Neural cell (in vitro differentiated cells): ENCODE measurements around the gene SRCIN1. TPM values are rescaled to one million over a fixed set of nuclear protein-coding genes. Genes with fewer than 3 reads are reported as not detected.

Experiments
- H2AFZ ChIP-seq: fragments of 200-600, 300-800 bp; sonication (generic), shearing (Covaris generic); 2 replicates; pipeline ENCODE4 v1.6.0; 2014; ENCODE audit warnings: low read depth, mild to moderate bottlenecking, antibody characterized with exemption, low read length, moderate library complexity
- H3F3A ChIP-seq: fragments of 200-600 bp; shearing (Covaris generic); 2 replicates; pipeline ENCODE4 v1.6.1; 2016; ENCODE audit warnings: mild to moderate bottlenecking, moderate library complexity, mixed read lengths, antibody characterized with exemption, low read length; ENCODE audit not compliant: insufficient read depth, poor library complexity, severe bottlenecking
- H3K27ac ChIP-seq: fragments of 200-600, 300-800 bp; sonication (generic), shearing (Covaris generic); 2 replicates; pipeline ENCODE4 v1.5.1; 2014; ENCODE audit warnings: mild to moderate bottlenecking, low read length, moderate library complexity
- H3K27me3 ChIP-seq: fragments of 300-800, 200-600 bp; sonication (generic), shearing (Covaris generic); 2 replicates; pipeline ENCODE4 v1.6.0; 2014; ENCODE audit warnings: mild to moderate bottlenecking, low read depth, low read length, moderate library complexity; ENCODE audit not compliant: insufficient read depth
- H3K36me3 ChIP-seq: fragments of 300-800, 200-600 bp; sonication (generic), shearing (Covaris generic); 2 replicates; pipeline ENCODE4 v1.5.1; 2014; ENCODE audit warnings: mild to moderate bottlenecking, antibody characterized with exemption, low read length, moderate library complexity; ENCODE audit not compliant: insufficient read depth
- H3K4me2 ChIP-seq: fragments of 300-800, 200-600 bp; sonication (generic), shearing (Covaris generic); 2 replicates; pipeline ENCODE4 v1.6.0; 2014; ENCODE audit warnings: mild to moderate bottlenecking, low read length
- H3K4me3 ChIP-seq: fragments of 300-800, 200-600 bp; sonication (generic), shearing (Covaris generic); 2 replicates; pipeline ENCODE4 v1.5.1; 2014; ENCODE audit warnings: mild to moderate bottlenecking, low read length, moderate library complexity
- H3K79me2 ChIP-seq: fragments of 200-600 bp; shearing (Covaris generic); replicated peaks from 2 replicates; pipeline ENCODE4 v1.6.0; 2014; ENCODE audit warnings: mild to moderate bottlenecking, low read length, moderate library complexity; ENCODE audit not compliant: insufficient read depth
- H3K9ac ChIP-seq: fragments of 300-800, 200-600 bp; sonication (generic), shearing (Covaris generic); 2 replicates; pipeline ENCODE4 v1.6.1; 2016; ENCODE audit warnings: mild to moderate bottlenecking, low read length, mixed read lengths
- H3K9me2 ChIP-seq: fragments of 200-600 bp; shearing (Covaris generic); 2 replicates; pipeline ENCODE4 v1.6.1; 2016; ENCODE audit warnings: mild to moderate bottlenecking, low read length, mixed read lengths; ENCODE audit not compliant: insufficient read depth
- H3K9me3 ChIP-seq: fragments of 200-600, 300-800 bp; sonication (generic), shearing (Covaris generic); 2 replicates; pipeline ENCODE4 v1.6.1; 2016; ENCODE audit warnings: mild to moderate bottlenecking, mixed run types, low read length, moderate library complexity, mixed read lengths
- H4K20me1 ChIP-seq: fragments of 200-600 bp; shearing (Covaris generic); 2 replicates; pipeline ENCODE4 v1.6.1; 2016; ENCODE audit warnings: mild to moderate bottlenecking, mixed run types; ENCODE audit not compliant: insufficient read depth
- EP300 ChIP-seq: fragments of 450-650 bp; conservative IDR thresholded peaks from 2 replicates; pipeline ENCODE4 v1.6.1; 2014; ENCODE audit warnings: antibody characterized with exemption, mild to moderate bottlenecking, moderate library complexity; ENCODE audit not compliant: poor library complexity, severe bottlenecking
- EZH2 ChIP-seq: fragments of 200-600, 300-800 bp; shearing (Covaris generic), sonication (generic); IDR thresholded peaks from 2 replicates; pipeline ENCODE4 v1.6.1; 2014; ENCODE audit warnings: antibody characterized with exemption, low read length, borderline replicate concordance, mild to moderate bottlenecking; ENCODE audit not compliant: insufficient read depth, poor library complexity, severe bottlenecking
- MXI1 ChIP-seq: fragments of 450-650 bp; conservative IDR thresholded peaks from 2 replicates; pipeline ENCODE4 v1.6.1; 2014; ENCODE audit warnings: antibody characterized with exemption, mild to moderate bottlenecking; ENCODE audit not compliant: poor library complexity, severe bottlenecking
- POLR2AphosphoS5 ChIP-seq: IDR thresholded peaks from 2 replicates; pipeline ENCODE4 v1.6.1; 2012
- RAD21 ChIP-seq: fragments of 450-650 bp; conservative IDR thresholded peaks from 2 replicates; pipeline ENCODE4 v1.6.1; 2014; ENCODE audit warnings: antibody characterized with exemption, mild to moderate bottlenecking, moderate library complexity
- SMC3 ChIP-seq: fragments of 450-650 bp; conservative IDR thresholded peaks from 2 replicates; pipeline ENCODE4 v1.6.1; 2014; ENCODE audit warnings: antibody characterized with exemption, mild to moderate bottlenecking, moderate library complexity; ENCODE audit not compliant: poor library complexity
- TAF1 ChIP-seq: IDR thresholded peaks from 2 replicates; pipeline ENCODE4 v1.6.1; 2012; ENCODE audit warnings: low read depth
- polyA plus RNA-seq: library from polyadenylated mRNA; depleted of rRNA; stranded (reverse); fragments of >200 nt; gene quantifications from 2 replicates; pipeline ENCODE4 v1.2.3, GENCODE V29; 2014
- TF ChIP-seq, protein P1 (sequence below): IDR thresholded peaks from 2 replicates; pipeline ENCODE4 v1.6.1; 2012; ENCODE audit warnings: borderline replicate concordance
- TF ChIP-seq, protein P2 (sequence below): fragments of 450-650 bp; IDR thresholded peaks from 2 replicates; pipeline ENCODE4 v1.5.1; 2014; ENCODE audit warnings: antibody characterized with exemption, mild to moderate bottlenecking, moderate library complexity; ENCODE audit not compliant: poor library complexity, severe bottlenecking

The SRCIN1 gene
- polyA plus RNA-seq, 1 donor from 2014 or later = 18.0 TPM

DNA sequence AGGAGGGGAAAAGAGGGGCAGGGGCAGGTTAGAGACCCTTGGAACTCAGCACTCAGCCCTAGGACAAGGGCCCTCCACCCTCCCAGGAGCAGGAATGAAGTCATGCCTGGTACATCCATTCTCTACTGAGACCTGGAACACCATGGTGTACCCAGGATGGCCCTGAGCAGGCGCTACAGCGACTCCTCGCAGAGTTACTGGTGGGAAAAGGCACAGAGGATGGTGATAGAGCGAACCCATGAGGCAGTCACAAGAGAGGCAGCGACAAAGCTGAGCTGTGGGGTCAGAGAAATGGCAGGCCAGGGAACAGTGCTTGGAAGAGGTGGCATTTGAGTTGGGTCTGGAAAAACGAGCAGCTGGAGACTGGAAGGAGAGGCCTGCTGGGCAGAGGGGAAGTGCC, 37.5 kb downstream of the SRCIN1 start:
- Histone ChIP-seq H3K36me3 (no peaks in the 10 kb centered on the region), H3K4me2 (no peak overlapping the region), H3K27me3 (peaks cover 11% of the 10 kb centered on the region), H2AFZ (no peak overlapping the region), H3K9me2 (no peaks in the 10 kb centered on the region), H3K4me3 (no peak overlapping the region), H3F3A (no peaks in the 10 kb centered on the region), H3K79me2 (no peaks in the 10 kb centered on the region), H3K9me3 (no peaks in the 10 kb centered on the region), H4K20me1 (peaks cover 9% of the 10 kb centered on the region), H3K9ac (no peak overlapping the region), H3K27ac (no peak overlapping the region)
- TF ChIP-seq, protein P1, sequence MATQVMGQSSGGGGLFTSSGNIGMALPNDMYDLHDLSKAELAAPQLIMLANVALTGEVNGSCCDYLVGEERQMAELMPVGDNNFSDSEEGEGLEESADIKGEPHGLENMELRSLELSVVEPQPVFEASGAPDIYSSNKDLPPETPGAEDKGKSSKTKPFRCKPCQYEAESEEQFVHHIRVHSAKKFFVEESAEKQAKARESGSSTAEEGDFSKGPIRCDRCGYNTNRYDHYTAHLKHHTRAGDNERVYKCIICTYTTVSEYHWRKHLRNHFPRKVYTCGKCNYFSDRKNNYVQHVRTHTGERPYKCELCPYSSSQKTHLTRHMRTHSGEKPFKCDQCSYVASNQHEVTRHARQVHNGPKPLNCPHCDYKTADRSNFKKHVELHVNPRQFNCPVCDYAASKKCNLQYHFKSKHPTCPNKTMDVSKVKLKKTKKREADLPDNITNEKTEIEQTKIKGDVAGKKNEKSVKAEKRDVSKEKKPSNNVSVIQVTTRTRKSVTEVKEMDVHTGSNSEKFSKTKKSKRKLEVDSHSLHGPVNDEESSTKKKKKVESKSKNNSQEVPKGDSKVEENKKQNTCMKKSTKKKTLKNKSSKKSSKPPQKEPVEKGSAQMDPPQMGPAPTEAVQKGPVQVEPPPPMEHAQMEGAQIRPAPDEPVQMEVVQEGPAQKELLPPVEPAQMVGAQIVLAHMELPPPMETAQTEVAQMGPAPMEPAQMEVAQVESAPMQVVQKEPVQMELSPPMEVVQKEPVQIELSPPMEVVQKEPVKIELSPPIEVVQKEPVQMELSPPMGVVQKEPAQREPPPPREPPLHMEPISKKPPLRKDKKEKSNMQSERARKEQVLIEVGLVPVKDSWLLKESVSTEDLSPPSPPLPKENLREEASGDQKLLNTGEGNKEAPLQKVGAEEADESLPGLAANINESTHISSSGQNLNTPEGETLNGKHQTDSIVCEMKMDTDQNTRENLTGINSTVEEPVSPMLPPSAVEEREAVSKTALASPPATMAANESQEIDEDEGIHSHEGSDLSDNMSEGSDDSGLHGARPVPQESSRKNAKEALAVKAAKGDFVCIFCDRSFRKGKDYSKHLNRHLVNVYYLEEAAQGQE = no peak
- TF ChIP-seq EZH2 (no peak), MXI1 (no peak), TAF1 (no peak), EP300 (no peak), POLR2AphosphoS5 (no peak), RAD21 (no peak), SMC3 (no peak)
- TF ChIP-seq, protein P2, sequence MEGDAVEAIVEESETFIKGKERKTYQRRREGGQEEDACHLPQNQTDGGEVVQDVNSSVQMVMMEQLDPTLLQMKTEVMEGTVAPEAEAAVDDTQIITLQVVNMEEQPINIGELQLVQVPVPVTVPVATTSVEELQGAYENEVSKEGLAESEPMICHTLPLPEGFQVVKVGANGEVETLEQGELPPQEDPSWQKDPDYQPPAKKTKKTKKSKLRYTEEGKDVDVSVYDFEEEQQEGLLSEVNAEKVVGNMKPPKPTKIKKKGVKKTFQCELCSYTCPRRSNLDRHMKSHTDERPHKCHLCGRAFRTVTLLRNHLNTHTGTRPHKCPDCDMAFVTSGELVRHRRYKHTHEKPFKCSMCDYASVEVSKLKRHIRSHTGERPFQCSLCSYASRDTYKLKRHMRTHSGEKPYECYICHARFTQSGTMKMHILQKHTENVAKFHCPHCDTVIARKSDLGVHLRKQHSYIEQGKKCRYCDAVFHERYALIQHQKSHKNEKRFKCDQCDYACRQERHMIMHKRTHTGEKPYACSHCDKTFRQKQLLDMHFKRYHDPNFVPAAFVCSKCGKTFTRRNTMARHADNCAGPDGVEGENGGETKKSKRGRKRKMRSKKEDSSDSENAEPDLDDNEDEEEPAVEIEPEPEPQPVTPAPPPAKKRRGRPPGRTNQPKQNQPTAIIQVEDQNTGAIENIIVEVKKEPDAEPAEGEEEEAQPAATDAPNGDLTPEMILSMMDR = no peak

DNA sequence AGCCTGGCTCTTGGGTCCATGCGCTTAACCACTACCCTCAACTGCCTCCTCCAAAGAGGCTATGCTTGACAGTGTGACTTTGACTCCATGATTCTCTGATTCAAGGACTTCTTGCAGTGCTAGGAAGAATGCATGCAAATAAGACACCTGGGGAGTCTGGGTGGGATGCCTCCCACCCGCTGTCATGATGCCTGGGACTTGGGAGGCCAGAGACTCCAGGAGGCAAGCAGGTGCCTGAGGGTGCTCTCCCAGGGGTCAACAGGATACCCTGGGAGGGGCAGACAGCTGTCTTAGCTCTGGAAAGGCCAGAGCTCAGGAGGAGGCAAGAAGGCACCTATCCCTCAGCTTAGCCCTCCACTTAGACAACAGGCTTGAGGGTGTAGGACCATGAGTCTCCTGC, 38.4 kb downstream of the SRCIN1 start:
- Histone ChIP-seq H2AFZ (no peak overlapping the region), H3K9me3 (no peaks in the 10 kb centered on the region), H3K36me3 (no peaks in the 10 kb centered on the region), H3K9me2 (no peaks in the 10 kb centered on the region), H3K4me3 (no peak overlapping the region), H4K20me1 (peaks cover 10% of the 10 kb centered on the region), H3K4me2 (no peak overlapping the region), H3K79me2 (no peaks in the 10 kb centered on the region), H3K27ac (no peak overlapping the region), H3K9ac (no peak overlapping the region), H3K27me3 (peaks cover 20% of the 10 kb centered on the region), H3F3A (no peaks in the 10 kb centered on the region)
- TF ChIP-seq EZH2 = no peak
- TF ChIP-seq TAF1 = no peak
- no peak for TF ChIP-seq SMC3
- TF ChIP-seq POLR2AphosphoS5 = no peak
- TF ChIP-seq, protein P1 = no peak
- no peak for TF ChIP-seq RAD21
- TF ChIP-seq, protein P2 = no peak
- TF ChIP-seq EP300 = no peak
- no peak for TF ChIP-seq MXI1
